ENCODE data around the gene DPYD. TPM values are rescaled to one million over a fixed set of nuclear protein-coding genes. Genes with fewer than 3 reads are reported as not detected.

Gene DPYD
- 50.6 and 54.7 TPM in 2 replicates for total RNA-seq

DNA sequence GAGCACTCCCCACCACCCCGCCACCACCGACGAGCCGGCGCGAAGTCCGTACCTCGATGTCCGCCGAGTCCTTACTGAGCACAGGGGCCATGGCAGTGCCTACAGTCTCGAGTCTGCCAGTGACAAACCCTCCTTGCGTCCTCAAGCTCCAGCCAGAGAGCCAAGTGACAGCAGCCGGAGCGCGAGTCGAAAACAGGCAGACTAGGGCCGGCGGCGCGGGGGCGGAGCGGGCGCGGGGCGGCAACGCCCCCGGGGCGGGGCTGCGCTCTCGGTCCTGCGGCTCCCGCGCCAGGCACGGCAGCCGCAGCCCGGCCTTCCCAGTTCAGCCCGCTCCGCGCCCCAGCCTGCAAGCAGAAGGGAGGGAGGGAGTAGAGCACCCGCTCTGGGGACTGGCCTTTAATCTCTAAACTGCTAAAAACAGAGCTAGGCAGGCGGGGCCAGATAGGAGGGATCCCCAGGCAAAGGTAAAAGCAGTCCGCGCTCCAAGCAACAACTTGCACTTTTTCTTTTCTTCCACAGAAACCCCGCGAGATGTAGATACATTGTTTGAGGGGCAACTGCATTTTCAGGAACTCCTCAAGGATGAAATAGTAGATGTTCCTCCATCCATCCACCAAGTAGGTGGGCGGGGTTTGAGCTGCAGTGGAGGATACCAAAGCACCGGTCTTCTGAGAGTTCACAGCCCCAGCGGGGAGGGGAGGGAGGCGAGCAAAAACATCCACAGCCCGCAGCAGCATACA, at the start of gene DPYD:
Gene DPYD (minus strand): TSS at position 203 of the 740 bp plus-strand sequence. CDS start 112 bp downstream, at position 91.
- DNase-seq (ENCODE audit: low read depth, low spot score), result peak; percentile 53

DNA sequence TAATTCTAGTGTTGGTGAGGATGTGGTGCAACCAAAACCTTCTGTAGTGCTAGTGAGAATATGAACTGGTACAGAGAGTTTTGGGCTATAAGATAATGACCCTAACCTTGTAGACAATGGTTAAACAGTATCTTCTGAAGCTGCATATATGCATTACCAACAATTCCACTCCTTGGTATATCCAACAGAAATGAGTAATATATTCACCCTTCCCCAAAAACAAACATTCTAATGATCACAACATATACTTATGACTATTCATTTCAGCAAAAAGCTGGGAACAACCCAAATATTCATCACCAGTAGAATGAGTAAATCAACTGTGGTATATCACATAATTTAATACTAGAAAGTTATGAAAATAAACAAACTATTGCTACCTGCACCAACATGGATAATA, 39.6 kb upstream of the DPYD start:
- DNase-seq (ENCODE audit: low read depth, low spot score), result no peak

GRCh38 chr1:97947695-97948094, 26.9 kb upstream of the DPYD start:
- no peak for DNase-seq (ENCODE audit: low read depth, low spot score)

DNA sequence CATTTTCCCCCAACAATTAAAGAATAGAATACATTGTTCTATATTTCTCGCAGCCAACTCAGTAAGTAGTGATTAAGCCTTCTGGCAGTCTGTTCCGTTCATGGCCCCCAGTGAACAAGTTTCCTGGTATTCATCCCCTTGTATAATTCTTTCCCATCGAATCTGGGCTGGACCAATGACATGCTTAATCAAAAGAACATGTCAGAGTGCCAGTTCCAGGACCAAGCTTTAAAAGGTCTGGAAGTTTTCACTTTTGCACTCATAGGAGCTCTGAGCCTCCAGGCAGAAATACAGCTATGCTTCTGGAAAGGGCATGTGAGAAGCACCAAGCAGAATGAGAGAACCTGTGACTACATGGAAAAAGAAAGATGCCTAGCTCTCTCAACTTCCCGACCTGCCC, 22.5 kb upstream of the DPYD start:
- DNase-seq (ENCODE audit: low read depth, low spot score), result peak; percentile 79

DNA sequence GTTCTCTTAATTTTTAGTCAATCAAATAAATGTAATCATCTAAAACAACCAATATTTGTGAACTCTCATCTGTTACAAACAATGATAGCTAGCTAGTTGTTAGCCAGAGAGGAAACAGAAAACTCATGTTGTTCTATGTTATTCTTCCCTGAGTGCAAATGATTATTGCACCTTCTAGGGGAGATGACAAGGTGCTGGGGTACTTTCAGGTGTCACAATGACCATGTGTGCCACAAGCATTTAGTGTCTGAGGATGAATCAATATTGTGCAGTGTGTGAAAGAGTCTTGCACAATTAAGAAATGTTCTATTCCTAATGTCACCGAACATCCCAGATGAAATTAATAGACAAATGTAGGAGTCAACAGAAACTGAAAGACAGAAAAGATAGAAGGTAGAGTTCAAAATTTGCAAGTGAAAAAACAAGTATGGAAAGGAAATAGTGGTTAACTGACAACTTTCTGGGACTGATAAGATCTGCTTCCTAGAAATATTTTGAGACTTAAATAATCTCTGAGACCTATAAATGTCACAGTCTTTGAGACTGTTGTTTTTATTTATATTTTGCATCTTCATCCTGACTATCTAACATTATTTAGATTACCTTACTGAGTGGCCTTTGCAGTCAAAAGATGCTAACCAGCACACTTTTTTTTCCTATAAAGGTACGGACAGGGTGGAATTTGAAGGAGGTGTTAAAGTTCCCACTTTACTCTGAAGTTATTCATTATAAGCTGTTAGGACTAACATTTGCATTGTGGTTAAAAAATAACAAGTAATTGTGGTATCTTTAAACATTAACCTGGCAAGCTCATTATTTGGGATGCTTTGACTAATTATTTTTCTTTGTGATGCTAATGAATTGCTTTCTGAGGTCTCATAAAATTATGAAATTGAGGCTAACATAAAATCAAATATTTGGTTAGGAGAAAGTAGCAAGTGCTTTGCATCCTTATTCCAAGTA, 21.6 kb upstream of the DPYD start:
- DNase-seq (ENCODE audit: low read depth, low spot score), result no peak

DNA sequence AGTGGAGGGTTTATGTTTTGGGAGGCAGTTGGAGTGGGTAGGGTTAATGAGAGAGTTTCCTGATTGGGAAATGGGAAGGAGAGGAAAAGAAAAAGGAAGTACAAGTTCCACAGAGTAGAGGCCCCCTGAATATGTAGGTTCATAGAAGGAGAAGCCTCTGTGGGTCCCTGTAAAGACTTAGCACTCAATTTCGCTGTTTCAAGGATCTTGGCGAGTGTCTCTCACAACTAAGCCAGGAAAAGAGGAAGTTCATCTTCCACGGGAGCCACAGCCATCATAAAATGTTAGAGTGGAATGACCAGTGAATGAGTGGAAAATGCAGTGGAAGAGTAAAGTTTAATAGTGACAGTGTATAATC, 17.4 kb upstream of the DPYD start:
- DNase-seq (ENCODE audit: low read depth, low spot score), result no peak

DNA sequence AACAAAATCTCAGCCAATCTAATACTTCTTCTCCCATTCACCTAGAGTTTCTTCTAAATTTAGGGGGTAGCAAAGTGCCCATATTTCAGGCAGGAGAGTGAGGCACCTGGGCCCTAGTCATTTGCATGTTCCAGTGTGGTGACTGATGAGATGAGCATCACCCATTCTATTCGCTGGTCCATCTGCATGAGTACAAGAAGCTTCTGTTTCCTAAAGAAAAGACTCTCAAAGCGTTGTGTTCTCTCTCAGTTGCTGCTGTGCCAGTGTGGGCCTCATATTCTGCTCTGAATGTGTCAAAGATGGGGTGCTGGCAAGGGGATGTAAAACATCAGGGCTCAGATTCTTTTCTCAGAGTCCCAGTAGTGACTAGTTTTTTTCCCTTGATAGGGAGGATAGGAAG, 16.1 kb upstream of the DPYD start:
- no peak for DNase-seq (ENCODE audit: low read depth, low spot score)

DNA sequence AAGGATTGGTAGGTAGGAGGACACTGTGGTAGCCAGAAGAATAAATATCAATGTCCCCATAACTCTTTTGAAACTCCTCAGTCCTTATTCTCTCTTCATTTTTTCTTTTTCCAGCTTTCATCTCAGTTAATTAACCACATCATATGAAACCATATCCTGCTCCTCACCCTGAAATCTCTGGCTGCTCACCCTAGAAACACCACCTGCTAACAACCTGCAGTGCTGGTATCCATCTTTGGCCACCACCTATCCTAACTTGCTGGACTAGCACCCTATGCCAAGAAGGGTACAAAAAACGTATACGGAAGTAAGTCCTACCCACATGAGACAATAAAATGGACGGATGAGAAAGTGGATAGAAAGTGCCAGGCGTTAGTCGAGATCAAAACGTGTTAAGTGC, 13.7 kb upstream of the DPYD start:
- DNase-seq (ENCODE audit: low read depth, low spot score), result no peak

GRCh38 chr1:97929874-97930851, 9.3 kb upstream of the DPYD start:
- no peak for DNase-seq (ENCODE audit: low read depth, low spot score)

DNA sequence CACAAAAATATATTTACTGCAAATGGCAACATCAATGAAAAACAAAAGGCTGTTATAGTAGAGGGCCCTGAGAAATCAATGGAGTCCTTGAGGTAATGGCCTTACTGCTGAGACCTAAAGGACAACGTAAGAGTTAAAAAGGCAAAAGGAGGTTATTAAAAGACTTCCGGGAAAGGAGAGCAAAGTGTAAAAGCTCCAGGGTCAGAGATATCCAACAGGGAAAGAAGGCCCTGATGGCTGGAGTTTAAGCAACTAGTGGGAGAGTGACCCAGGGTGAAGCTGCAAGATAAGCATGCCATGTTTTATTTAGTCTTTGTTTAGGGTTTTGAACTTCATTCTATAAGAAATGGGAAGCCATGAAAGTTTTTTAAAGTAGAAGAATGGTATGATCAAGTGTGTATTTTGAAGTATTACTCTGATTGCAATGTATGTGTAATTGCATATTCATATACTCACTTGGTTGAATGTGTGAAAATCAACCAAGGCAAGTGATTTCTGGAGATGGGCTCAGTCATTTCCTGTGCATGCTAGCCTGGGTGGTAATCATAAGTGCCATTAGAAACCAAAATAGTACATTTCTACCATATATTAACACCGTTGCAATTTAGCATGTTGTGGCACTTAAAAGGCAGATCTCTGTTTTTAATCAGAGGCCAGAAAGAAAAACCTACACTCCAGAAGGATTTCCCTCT, 5.3 kb upstream of the DPYD start:
- no peak for DNase-seq (ENCODE audit: low read depth, low spot score)

- no peak for DNase-seq (ENCODE audit: low read depth, low spot score)
Measured at GRCh38 chr1:97925151-97925550, 4.3 kb upstream of the DPYD start.

- no peak for DNase-seq (ENCODE audit: low read depth, low spot score)
Measured at GRCh38 chr1:97923811-97924210, 3.0 kb upstream of the DPYD start.

DNA sequence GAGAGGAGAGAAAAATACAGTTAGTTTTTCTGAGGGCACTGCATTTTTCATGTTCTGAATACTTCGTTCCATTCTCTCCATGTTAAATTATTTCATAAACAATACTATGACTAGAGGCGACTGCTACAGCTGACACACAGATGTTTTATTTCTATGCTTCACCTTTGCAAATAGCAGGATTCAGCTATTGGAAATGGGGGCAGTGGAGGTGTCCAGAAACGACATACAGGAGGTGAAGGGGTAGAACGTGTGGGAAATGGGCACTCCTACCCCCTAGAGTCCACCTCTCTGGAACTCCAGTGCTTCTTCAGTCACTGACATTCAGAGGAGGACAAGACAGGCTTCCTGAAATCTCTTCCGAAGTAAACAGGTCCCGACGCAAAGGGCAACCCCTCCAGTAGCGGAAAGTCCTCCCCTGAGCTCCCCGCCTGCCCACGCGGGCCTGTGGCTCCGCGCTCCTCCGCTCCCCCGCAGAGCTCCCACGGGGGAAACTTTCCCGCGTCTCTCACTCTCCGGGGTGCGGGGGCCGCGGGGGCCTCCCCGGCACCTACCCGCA, 480 bp downstream of the DPYD start:
- DNase-seq (ENCODE audit: low read depth, low spot score), result no peak

DNA sequence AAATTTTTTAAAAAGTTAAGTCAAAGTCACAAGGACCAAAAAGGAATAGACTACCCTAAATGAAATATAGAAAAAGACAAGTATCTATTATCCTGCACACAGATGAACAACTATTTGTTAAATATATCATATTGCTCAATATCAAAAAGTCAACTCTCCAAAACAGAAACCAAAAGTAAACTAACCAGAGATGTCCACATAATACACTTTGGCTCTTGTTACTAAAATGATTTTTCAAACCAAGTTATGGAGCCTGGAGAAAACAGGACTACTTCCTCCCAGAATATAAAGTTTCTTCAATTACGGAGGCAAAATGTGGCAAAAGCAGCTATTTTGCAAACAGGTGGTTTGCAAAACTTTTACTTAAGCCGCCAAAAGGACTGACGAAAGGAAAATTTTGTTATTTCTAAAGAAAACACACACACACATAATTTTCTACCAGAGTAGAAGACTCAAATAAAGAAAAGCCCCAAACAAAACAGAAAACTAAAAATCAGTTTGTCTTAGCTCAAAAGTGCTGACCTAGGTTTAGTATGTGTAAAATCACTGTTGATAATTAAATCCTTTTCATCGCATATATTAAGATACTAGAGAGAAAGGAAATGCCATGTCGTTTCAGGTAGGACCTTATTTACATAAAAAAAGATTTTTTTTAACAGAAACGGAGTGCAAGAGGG, 1.1 kb downstream of the DPYD start:
- DNase-seq (ENCODE audit: low read depth, low spot score), result no peak

DNA sequence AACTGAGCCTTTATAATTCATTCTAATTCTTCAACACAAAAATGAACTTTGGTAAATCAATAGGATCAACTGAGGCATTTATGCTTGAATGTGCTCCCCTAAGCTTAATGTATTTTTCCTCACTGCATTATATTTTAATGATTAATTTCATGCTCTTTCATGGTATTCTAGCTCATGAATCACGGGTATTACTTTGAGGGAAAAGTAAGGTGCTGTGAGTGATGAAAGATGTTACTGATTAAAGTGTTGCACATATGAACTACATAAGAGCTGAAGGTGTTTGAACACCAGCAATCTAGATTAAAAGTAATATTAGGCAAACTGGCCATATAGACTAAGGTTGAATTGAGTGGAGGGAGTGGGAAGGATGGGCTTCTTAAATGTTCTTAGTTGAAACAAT, 1.9 kb downstream of the DPYD start:
- no peak for DNase-seq (ENCODE audit: low read depth, low spot score)

DNA sequence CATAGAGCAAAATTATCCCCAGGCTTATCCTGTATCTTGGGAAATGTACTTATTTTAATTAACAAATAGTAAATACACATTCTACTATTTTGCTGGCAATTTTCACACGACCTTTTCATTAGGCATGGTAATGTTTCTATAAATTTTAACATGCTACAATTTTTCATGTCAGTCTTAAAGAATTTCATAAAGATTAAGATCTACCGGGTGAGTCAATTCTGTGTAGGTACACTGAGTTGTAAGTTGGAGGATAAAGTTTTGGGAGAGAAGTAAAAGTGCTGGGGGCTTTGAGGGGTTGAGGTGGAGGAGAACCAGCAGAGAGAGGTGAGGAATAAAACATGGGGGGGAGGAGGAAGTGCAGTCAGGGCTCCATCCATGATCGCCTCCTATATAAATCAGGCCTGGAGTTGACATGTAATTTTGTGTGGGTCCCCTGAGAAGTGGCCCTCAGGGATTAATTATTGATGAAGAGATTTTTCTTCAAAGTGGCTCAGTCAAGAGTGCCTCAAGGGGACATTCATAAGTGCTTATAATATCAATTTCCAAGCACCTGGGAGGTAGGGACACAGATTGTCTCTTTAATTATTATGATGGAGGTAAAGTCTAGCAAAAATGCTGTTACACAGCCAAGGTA, 7.2 kb downstream of the DPYD start:
- no peak for DNase-seq (ENCODE audit: low read depth, low spot score)

- DNase-seq (ENCODE audit: low read depth, low spot score), result no peak
Measured at GRCh38 chr1:97911266-97912215, 9.3 kb downstream of the DPYD start.

- no peak for DNase-seq (ENCODE audit: low read depth, low spot score)
Measured at GRCh38 chr1:97909266-97909665, 11.6 kb downstream of the DPYD start.

All from pulmonary artery endothelial cell (primary cell).